Measurements from ENCODE around the gene TIMM22.

- TF ChIP-seq CTCF (IDR thresholded peaks at IDR 0.05; ENCODE audit: low read depth, low read length, poor library complexity, severe bottlenecking): no peak
- no peak for TF ChIP-seq EZH2phosphoT487 (IDR thresholded peaks at IDR 0.05; ENCODE audit: borderline replicate concordance, low read length)
Measured at GRCh38 chr17:970364-970763, 26.6 kb upstream of the TIMM22 start.
